Endothelial cell of umbilical vein (primary cell): Measurements from ENCODE around the gene UBN2. TPM values are rescaled to one million over a fixed set of nuclear protein-coding genes. Genes with fewer than 3 reads are reported as not detected.
"Not testable (repeated sequence)": the region's sequence is repeated elsewhere in the genome, so short reads cannot be mapped to it uniquely, and the experiment has no call there.

ENCODE experiments used
- BruUV-seq: library from RNA; stranded (reverse); fragments of 400-500 nt; replicated peaks from 2 replicates; lab custom pipeline; 2021; lab: Mats Ljungman, UMichigan
- CTCF ChIA-PET: fragments of 300-600, 350-600 bp; sonication (Branson Sonifier 250); formaldehyde crosslinking; loops from one replicate; lab custom pipeline; 2021; ENCODE audit warnings: antibody characterized with exemption, inconsistent platforms; lab: Charles Lee
- POLR2A ChIA-PET: fragments of 300-600, 350-600 bp; sonication (Branson Sonifier 250); formaldehyde crosslinking; loops from one replicate; lab custom pipeline; 2021; ENCODE audit warnings: antibody characterized with exemption, inconsistent platforms; lab: Charles Lee
- DNase-seq: peaks from one replicate; pipeline ENCODE4 v3.0.0-alpha.2; 2011; ENCODE audit warnings: low read depth, low spot score
- FAIRE-seq: peaks from 2 replicates; lab custom pipeline; 2011; peaks lifted over from hg19 to GRCh38; lab: Jason Lieb, UNC
- H2AFZ ChIP-seq: 2 replicates; pipeline ENCODE4 v1.6.0; 2012; ENCODE audit warnings: low read depth, low read length, control low read depth, inconsistent platforms
- H3K27ac ChIP-seq: 2 replicates; pipeline ENCODE4 v1.5.1; 2011; ENCODE audit warnings: low read depth, mild to moderate bottlenecking, control low read depth, low read length, moderate library complexity; ENCODE audit not compliant: insufficient read depth
- H3K27me3 ChIP-seq, 2 experiments: 2 replicates each; pipeline versions ENCODE4 v1.6.0 to v1.6.1; 2011; ENCODE audit warnings: low read length in 2 of 2, mixed read lengths in 1 of 2; ENCODE audit not compliant: control insufficient read depth in 2 of 2, insufficient read depth in 2 of 2
- H3K36me3 ChIP-seq, 2 experiments: 2 replicates in 1 of 2; 3 replicates in 1 of 2; pipeline ENCODE4 v1.5.1; 2011; ENCODE audit warnings: low read length in 2 of 2, mild to moderate bottlenecking in 1 of 2, moderate library complexity in 1 of 2; ENCODE audit not compliant: control insufficient read depth in 2 of 2, insufficient read depth in 2 of 2; ENCODE audit errors: extremely low read depth in 1 of 2
- H3K4me1 ChIP-seq: 3 replicates; pipeline ENCODE4 v1.5.1; 2011; ENCODE audit warnings: mild to moderate bottlenecking, low read length; ENCODE audit not compliant: control insufficient read depth, insufficient read depth; ENCODE audit errors: extremely low read depth
- H3K4me2 ChIP-seq: 2 replicates; pipeline ENCODE4 v1.6.1; 2011; ENCODE audit warnings: low read length, control low read depth, mixed read lengths; ENCODE audit not compliant: insufficient read depth
- H3K4me3 ChIP-seq, 3 experiments: fragments of 200-600 bp in 1 of 3; sonication (generic), shearing (Covaris generic) in 1 of 3; replicated peaks in 1 of 3; 2 replicates each; pipeline ENCODE4 v1.5.1; 2011 to 2016; ENCODE audit warnings: control low read depth in 3 of 3, low read length in 3 of 3, mild to moderate bottlenecking in 2 of 3, inconsistent platforms in 1 of 3, low read depth in 1 of 3, moderate library complexity in 1 of 3; ENCODE audit not compliant: insufficient read depth in 1 of 3
- H3K79me2 ChIP-seq: 2 replicates; pipeline ENCODE4 v1.6.0; 2012; ENCODE audit warnings: low read length, inconsistent platforms; ENCODE audit not compliant: control insufficient read depth, insufficient read depth
- H3K9ac ChIP-seq: replicated peaks from 2 replicates; pipeline ENCODE3; 2011; ENCODE audit warnings: low read length, control low read depth; ENCODE audit not compliant: insufficient read depth; ENCODE audit errors: extremely low read depth
- H3K9me1 ChIP-seq: replicated peaks from 3 replicates; pipeline ENCODE4 v1.6.0; 2011; ENCODE audit warnings: mild to moderate bottlenecking, low read length; ENCODE audit not compliant: control insufficient read depth, insufficient read depth; ENCODE audit errors: extremely low read depth
- H3K9me3 ChIP-seq: replicated peaks from 2 replicates; pipeline ENCODE4 v1.5.1; 2012; ENCODE audit warnings: low read length, inconsistent platforms; ENCODE audit not compliant: control insufficient read depth, insufficient read depth
- H4K20me1 ChIP-seq: replicated peaks from 2 replicates; pipeline ENCODE3; 2011; ENCODE audit warnings: mild to moderate bottlenecking, low read length; ENCODE audit not compliant: control insufficient read depth, insufficient read depth; ENCODE audit errors: extremely low read depth
- CTCF ChIP-seq, 2 donors: IDR thresholded peaks; 1 replicate in 1 of 2; 2 replicates in 1 of 2; pipeline ENCODE4 v1.5.1; 2011; ENCODE audit warnings: low read length in 2 of 2, mild to moderate bottlenecking in 2 of 2, moderate library complexity in 2 of 2, control low read depth in 1 of 2, inconsistent platforms in 1 of 2, low read depth in 1 of 2; ENCODE audit not compliant: insufficient read depth in 1 of 2; ENCODE audit errors: extremely low read depth in 1 of 2
- EZH2 ChIP-seq: IDR thresholded peaks from 2 replicates; pipeline ENCODE4 v1.6.1; 2012; ENCODE audit warnings: borderline replicate concordance, low read depth, mild to moderate bottlenecking, moderate library complexity, low read length, inconsistent platforms; ENCODE audit not compliant: severe bottlenecking
- FOS ChIP-seq: IDR thresholded peaks from 2 replicates; pipeline ENCODE4 v1.6.1; 2011; ENCODE audit warnings: mild to moderate bottlenecking, low read length, moderate library complexity, borderline replicate concordance; ENCODE audit not compliant: insufficient read depth
- GATA2 ChIP-seq: IDR thresholded peaks from 2 replicates; pipeline ENCODE4 v1.7.0; 2011; ENCODE audit warnings: low read depth, mild to moderate bottlenecking, moderate library complexity, mixed read lengths, low read length; ENCODE audit not compliant: insufficient read length, insufficient read depth
- JUN ChIP-seq: IDR thresholded peaks from 2 replicates; pipeline ENCODE4 v1.6.1; 2011; ENCODE audit warnings: borderline replicate concordance, low read depth; ENCODE audit not compliant: insufficient read length, insufficient read depth
- MAX ChIP-seq: IDR thresholded peaks from 2 replicates; pipeline ENCODE4 v1.6.1; 2011; ENCODE audit not compliant: insufficient read depth, insufficient read length
- MYC ChIP-seq: IDR thresholded peaks from one replicate; pipeline ENCODE4 v1.6.1; 2011; ENCODE audit warnings: mild to moderate bottlenecking, low read depth, low read length
- POLR2A ChIP-seq: IDR thresholded peaks from 2 replicates; pipeline ENCODE4 v1.6.1; 2012; ENCODE audit warnings: low read depth, mild to moderate bottlenecking, control low read depth, low read length
- POLR2AphosphoS5 ChIP-seq: IDR thresholded peaks from 2 replicates; pipeline ENCODE4 v1.6.1; 2012; ENCODE audit warnings: low read depth, mild to moderate bottlenecking, control low read depth, low read length, moderate library complexity; ENCODE audit not compliant: insufficient read depth
- dilution Hi-C: fragments of 300-500 bp; cut with MboI; formaldehyde crosslinking; loops from one replicate; pipeline ENCODE4 v1.15.0; 2019; ENCODE audit warnings: low sequenced_read_pairs; ENCODE audit not compliant: extremely low pct_ligation_motif_present
- intact Hi-C: fragments of 100-400 bp; cut with micrococcal nuclease; formaldehyde crosslinking; loops from one replicate; pipeline ENCODE4 v1.10.0; 2022
- polyA plus RNA-seq, 4 experiments: library from polyadenylated mRNA; depleted of rRNA in 3 of 4; stranded (reverse) in 3 of 4; unstranded in 1 of 4; fragments of >200 nt; gene quantifications; 2 replicates each; pipeline versions ENCODE4 v1.2.1 to v1.2.3, GENCODE V29; 2011 to 2012; ENCODE audit warnings: missing spikeins in 1 of 4
- total RNA-seq: library from RNA; stranded (reverse); gene quantifications from 2 replicates; pipeline ENCODE4 v1.2.3, GENCODE V29; 2021

Gene UBN2
- total and polyA plus RNA-seq, 2 donors (not counting 3 experiments of a cell fraction or from before 2014, with no cell fraction given): 2.2 to 14.2 TPM

- TF ChIP-seq MAX (no peak), EZH2 (no peak), POLR2AphosphoS5 (no peak), GATA2 (no peak), MYC (no peak), FOS (no peak), CTCF (IDR thresholded peaks at IDR 0.05; ENCODE audit: extremely low read depth in 1 of 2, insufficient read depth in 1 of 2, low read depth in 1 of 2, low read length in 2 of 2) (no peak), JUN (no peak), POLR2A (no peak)
- Histone ChIP-seq H2AFZ (no peak overlapping the region), H3K36me3 (no peaks in the 10 kb centered on the region), H3K9me3 (no peaks in the 10 kb centered on the region), H3K4me3 (no peak overlapping the region), H3K4me1 (no peaks in the 10 kb centered on the region), H3K4me2 (no peak overlapping the region), H3K27ac (no peak overlapping the region), H3K9ac (no peak overlapping the region), H3K79me2 (no peaks in the 10 kb centered on the region), H3K9me1 (no peaks in the 10 kb centered on the region), H4K20me1 (no peaks in the 10 kb centered on the region), H3K27me3 (peaks cover 0 to 3% of the 10 kb centered on the region in 2 experiments)
- POLR2A ChIA-PET: no interaction called here
- no peak for DNase-seq
- FAIRE-seq: no peak
- no TSS peak for BruUV-seq
- dilution Hi-C loops (no loop called here), intact Hi-C loops (no loop called here)
- CTCF ChIA-PET: no interaction called here
Measured at GRCh38 chr7:139212133-139212532, 18.9 kb upstream of the UBN2 start.

GRCh38 chr7:139213489-139213888 is 17.5 kb upstream of the UBN2 start:
- H3K9me1 ChIP-seq, FAIRE-seq, H3K27ac ChIP-seq, H3K36me3 ChIP-seq, dilution Hi-C loops, H3K9ac ChIP-seq, H4K20me1 ChIP-seq, H3K79me2 ChIP-seq, POLR2A ChIA-PET, H2AFZ ChIP-seq, intact Hi-C loops, H3K27me3 ChIP-seq, H3K4me1 ChIP-seq, H3K9me3 ChIP-seq, BruUV-seq, H3K4me3 ChIP-seq, CTCF ChIA-PET, DNase-seq, H3K4me2 ChIP-seq: not testable (repeated sequence)
